Measurements from ENCODE around the gene MAPKAPK2.

MAPKAPK2 gene

DNA sequence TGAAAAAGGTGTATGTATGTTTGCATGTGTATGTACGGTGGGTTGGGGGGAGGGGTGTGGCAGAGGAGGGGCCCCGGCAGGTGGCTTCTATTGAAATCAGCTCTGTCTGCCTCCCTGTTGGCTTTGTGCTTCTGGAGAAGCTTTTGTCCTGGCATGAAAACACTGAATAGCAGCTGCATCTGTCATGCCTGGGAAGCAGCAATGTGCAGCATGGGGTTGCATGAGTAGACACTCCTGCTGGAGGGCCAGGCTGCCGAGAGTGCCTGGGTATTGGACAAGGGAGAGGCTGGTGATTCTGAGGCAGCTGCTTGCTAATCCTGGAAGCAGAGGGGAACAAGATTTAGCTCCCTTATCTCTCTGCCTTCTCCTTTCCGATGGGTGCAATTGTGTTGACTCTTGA, 20.5 kb downstream of the MAPKAPK2 start:
- no peak overlapping the region for H2AFZ ChIP-seq (ENCODE audit: low read length)
- H3K79me2 ChIP-seq (ENCODE audit: insufficient read depth, low read length): peaks cover 99% of the 10 kb centered on the region
- no peak overlapping the region for H3K9ac ChIP-seq (ENCODE audit: low read depth, low read length, poor library complexity, severe bottlenecking)
- H3F3A ChIP-seq (ENCODE audit: low read depth): no peaks in the 10 kb centered on the region
- H3K4me3 ChIP-seq (ENCODE audit: low read length, poor library complexity, severe bottlenecking): no peak overlapping the region
- TF ChIP-seq, protein P1, sequence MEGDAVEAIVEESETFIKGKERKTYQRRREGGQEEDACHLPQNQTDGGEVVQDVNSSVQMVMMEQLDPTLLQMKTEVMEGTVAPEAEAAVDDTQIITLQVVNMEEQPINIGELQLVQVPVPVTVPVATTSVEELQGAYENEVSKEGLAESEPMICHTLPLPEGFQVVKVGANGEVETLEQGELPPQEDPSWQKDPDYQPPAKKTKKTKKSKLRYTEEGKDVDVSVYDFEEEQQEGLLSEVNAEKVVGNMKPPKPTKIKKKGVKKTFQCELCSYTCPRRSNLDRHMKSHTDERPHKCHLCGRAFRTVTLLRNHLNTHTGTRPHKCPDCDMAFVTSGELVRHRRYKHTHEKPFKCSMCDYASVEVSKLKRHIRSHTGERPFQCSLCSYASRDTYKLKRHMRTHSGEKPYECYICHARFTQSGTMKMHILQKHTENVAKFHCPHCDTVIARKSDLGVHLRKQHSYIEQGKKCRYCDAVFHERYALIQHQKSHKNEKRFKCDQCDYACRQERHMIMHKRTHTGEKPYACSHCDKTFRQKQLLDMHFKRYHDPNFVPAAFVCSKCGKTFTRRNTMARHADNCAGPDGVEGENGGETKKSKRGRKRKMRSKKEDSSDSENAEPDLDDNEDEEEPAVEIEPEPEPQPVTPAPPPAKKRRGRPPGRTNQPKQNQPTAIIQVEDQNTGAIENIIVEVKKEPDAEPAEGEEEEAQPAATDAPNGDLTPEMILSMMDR (conservative IDR thresholded peaks at IDR 0.05; ENCODE audit: low read length): no peak
- no peak for TF ChIP-seq EZH2phosphoT487 (IDR thresholded peaks at IDR 0.05; ENCODE audit: borderline replicate concordance)
- no peaks in the 10 kb centered on the region for H3K9me2 ChIP-seq (replicated peaks; ENCODE audit: low read depth, low read length)
- no peaks in the 10 kb centered on the region; the same call in 1 of the 2 replicates for H3K36me3 ChIP-seq (ENCODE audit: insufficient read depth, low read length)
- H4K20me1 ChIP-seq (ENCODE audit: insufficient read depth, low read length, poor library complexity, severe bottlenecking): peaks cover 79% of the 10 kb centered on the region
- H3K4me2 ChIP-seq (ENCODE audit: low read depth, low read length, poor library complexity, severe bottlenecking): no peak overlapping the region
- H3K4me1 ChIP-seq (ENCODE audit: insufficient read depth, low read length, poor library complexity, severe bottlenecking): peaks cover 53% of the 10 kb centered on the region
- H3K9me3 ChIP-seq (ENCODE audit: insufficient read depth, low read depth, low read length): no peaks in the 10 kb centered on the region
- H3K27me3 ChIP-seq (ENCODE audit: insufficient read depth, low read length, poor library complexity, severe bottlenecking): no peaks in the 10 kb centered on the region

GRCh38 chr1:206705726-206706297, 21.1 kb downstream of the MAPKAPK2 start:
- Histone ChIP-seq H2AFZ (ENCODE audit: low read length) (no peak overlapping the region), H3F3A (ENCODE audit: low read depth) (no peaks in the 10 kb centered on the region), H3K4me2 (ENCODE audit: low read depth, low read length, poor library complexity, severe bottlenecking) (no peak overlapping the region), H3K9ac (ENCODE audit: low read depth, low read length, poor library complexity, severe bottlenecking) (no peak overlapping the region), H3K4me1 (ENCODE audit: insufficient read depth, low read length, poor library complexity, severe bottlenecking) (peaks cover 59% of the 10 kb centered on the region), H3K36me3 (ENCODE audit: insufficient read depth, low read length) (no peaks in the 10 kb centered on the region; the same call in 1 of the 2 replicates), H4K20me1 (ENCODE audit: insufficient read depth, low read length, poor library complexity, severe bottlenecking) (peaks cover 77% of the 10 kb centered on the region), H3K79me2 (ENCODE audit: insufficient read depth, low read length) (peaks cover 99% of the 10 kb centered on the region), H3K4me3 (ENCODE audit: low read length, poor library complexity, severe bottlenecking) (no peak overlapping the region), H3K9me3 (ENCODE audit: insufficient read depth, low read depth, low read length) (no peaks in the 10 kb centered on the region), H3K27me3 (ENCODE audit: insufficient read depth, low read length, poor library complexity, severe bottlenecking) (no peaks in the 10 kb centered on the region), H3K9me2 (replicated peaks; ENCODE audit: low read depth, low read length) (no peaks in the 10 kb centered on the region)
- TF ChIP-seq, protein P1 (conservative IDR thresholded peaks at IDR 0.05; ENCODE audit: low read length): no peak
- TF ChIP-seq EZH2phosphoT487 (IDR thresholded peaks at IDR 0.05; ENCODE audit: borderline replicate concordance): no peak

- H3K4me3 ChIP-seq (ENCODE audit: low read length, poor library complexity, severe bottlenecking): no peak overlapping the region
- peaks cover 99% of the 10 kb centered on the region for H3K79me2 ChIP-seq (ENCODE audit: insufficient read depth, low read length)
- no peaks in the 10 kb centered on the region for H3F3A ChIP-seq (ENCODE audit: low read depth)
- peaks cover 73% of the 10 kb centered on the region for H4K20me1 ChIP-seq (ENCODE audit: insufficient read depth, low read length, poor library complexity, severe bottlenecking)
- H3K9me2 ChIP-seq (replicated peaks; ENCODE audit: low read depth, low read length): no peaks in the 10 kb centered on the region
- no peak overlapping the region for H3K4me2 ChIP-seq (ENCODE audit: low read depth, low read length, poor library complexity, severe bottlenecking)
- H2AFZ ChIP-seq (ENCODE audit: low read length): no peak overlapping the region
- H3K9ac ChIP-seq (ENCODE audit: low read depth, low read length, poor library complexity, severe bottlenecking): no peak overlapping the region
- no peaks in the 10 kb centered on the region; the same call in 1 of the 2 replicates for H3K36me3 ChIP-seq (ENCODE audit: insufficient read depth, low read length)
- TF ChIP-seq, protein P1 (conservative IDR thresholded peaks at IDR 0.05; ENCODE audit: low read length): no peak
- no peak for TF ChIP-seq EZH2phosphoT487 (IDR thresholded peaks at IDR 0.05; ENCODE audit: borderline replicate concordance)
- no peaks in the 10 kb centered on the region for H3K9me3 ChIP-seq (ENCODE audit: insufficient read depth, low read depth, low read length)
- H3K27me3 ChIP-seq (ENCODE audit: insufficient read depth, low read length, poor library complexity, severe bottlenecking): no peaks in the 10 kb centered on the region
- H3K4me1 ChIP-seq (ENCODE audit: insufficient read depth, low read length, poor library complexity, severe bottlenecking): peaks cover 62% of the 10 kb centered on the region
These were observed 21.6 kb downstream of the MAPKAPK2 start for GRCh38 chr1:206706298-206706791.

All from Loucy (cell line).